ENCODE results near the gene TMED4.

Gene TMED4

GRCh38 chr7:44531421-44532380, 50.3 kb downstream of the TMED4 start:
- WGBS (ENCODE audit: insufficient coverage, insufficient read length), result no CpG with 5 or more reads among the region's 17 CpGs
- Histone ChIP-seq H3K9me3 (ENCODE audit: control insufficient read depth, insufficient read depth, low read length) (no peaks in the 10 kb centered on the region), H3K4me3 (ENCODE audit: low read length) (no peak overlapping the region), H3K27me3 (ENCODE audit: control insufficient read depth, insufficient read depth, low read length) (no peaks in the 10 kb centered on the region), H3K4me1 (ENCODE audit: control insufficient read depth, insufficient read depth, low read length) (no peaks in the 10 kb centered on the region), H3K27ac (ENCODE audit: low read length) (no peak overlapping the region), H3K36me3 (ENCODE audit: control insufficient read depth, insufficient read depth, low read length) (no peaks in the 10 kb centered on the region)
- no peak for DNase-seq (ENCODE audit: low read depth, low spot score)

- no peaks in the 10 kb centered on the region for H3K27me3 ChIP-seq (ENCODE audit: control insufficient read depth, insufficient read depth, low read length)
- no peak overlapping the region for H3K27ac ChIP-seq (ENCODE audit: low read length)
- H3K36me3 ChIP-seq (ENCODE audit: control insufficient read depth, insufficient read depth, low read length), result no peaks in the 10 kb centered on the region
- no peak for DNase-seq (ENCODE audit: low read depth, low spot score)
- H3K4me1 ChIP-seq (ENCODE audit: control insufficient read depth, insufficient read depth, low read length), result no peaks in the 10 kb centered on the region
- no peak overlapping the region for H3K4me3 ChIP-seq (ENCODE audit: low read length)
- no CpG with 5 or more reads among the region's 10 CpGs for WGBS (ENCODE audit: insufficient coverage, insufficient read length)
- no peaks in the 10 kb centered on the region for H3K9me3 ChIP-seq (ENCODE audit: control insufficient read depth, insufficient read depth, low read length)
Observed at GRCh38 chr7:44530990-44531389, 51.0 kb downstream of the TMED4 start.

Data from iPS DF 6.9 (cell line).